ENCODE measurements around the gene EMC8. TPM values are rescaled to one million over a fixed set of nuclear protein-coding genes. Genes with fewer than 3 reads are reported as not detected.
"Not testable (repeated sequence)": the region's sequence is repeated elsewhere in the genome, so short reads cannot be mapped to it uniquely, and the experiment has no call there.

EMC8 gene
- total RNA-seq, 1 donor from 2014 or later, result 42.7 TPM

DNA sequence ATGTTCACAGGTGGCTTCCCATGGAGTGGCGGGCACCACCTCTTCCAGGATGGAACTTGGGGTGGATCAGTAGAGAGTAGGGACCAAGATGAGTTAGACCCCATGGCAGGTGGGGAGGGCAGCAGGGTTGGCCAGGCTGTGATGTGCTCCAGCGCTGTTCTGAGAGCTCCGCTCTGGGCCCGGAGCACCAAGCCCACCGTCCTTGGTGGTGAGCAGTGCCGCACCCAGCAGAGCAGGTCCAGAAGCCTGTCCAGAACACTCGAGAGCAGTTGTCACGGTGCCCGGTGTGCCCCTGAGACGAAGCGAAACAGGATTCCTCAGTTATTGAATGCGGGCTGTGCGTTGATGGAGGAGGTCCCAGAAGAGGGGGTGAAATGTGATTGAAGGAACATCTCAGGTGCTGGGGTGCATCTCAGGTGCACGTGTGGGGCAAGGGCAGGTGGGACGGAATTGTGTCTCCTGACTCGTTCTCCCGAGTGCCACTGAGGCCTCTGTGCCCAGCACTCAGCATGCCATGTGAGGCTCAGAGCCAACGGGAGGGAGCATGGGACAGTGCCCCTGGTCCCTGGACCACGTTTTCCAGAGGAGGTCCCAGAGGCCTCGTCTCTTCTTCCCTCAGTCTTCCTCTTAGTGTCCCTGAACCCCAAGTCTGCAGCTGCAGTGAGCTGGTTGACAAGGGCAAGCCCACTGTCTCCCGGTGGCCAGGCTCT is 39.7 kb upstream of the EMC8 start:
- no peak for DNase-seq (ENCODE audit: low spot score)
- no peaks in the 10 kb centered on the region for H3K4me1 Mint-ChIP-seq (ENCODE audit: unreplicated experiment)
- H3K36me3 Mint-ChIP-seq (ENCODE audit: low read depth, unreplicated experiment), result no peaks in the 10 kb centered on the region
- no peak overlapping the region for H3K4me3 Mint-ChIP-seq (ENCODE audit: unreplicated experiment)
- TF ChIP-seq CTCF (IDR thresholded peaks at IDR 0.05; ENCODE audit: unreplicated experiment), result no peak
- H3K27ac Mint-ChIP-seq (ENCODE audit: unreplicated experiment), result no peak overlapping the region
- H3K9me3 Mint-ChIP-seq (ENCODE audit: unreplicated experiment), result peaks cover 4% of the 10 kb centered on the region
- peaks cover 6% of the 10 kb centered on the region for H3K27me3 Mint-ChIP-seq (ENCODE audit: unreplicated experiment)

GRCh38 chr16:85838381-85838780 is 39.0 kb upstream of the EMC8 start:
- H3K9me3 Mint-ChIP-seq (ENCODE audit: unreplicated experiment), result no peaks in the 10 kb centered on the region
- H3K27ac Mint-ChIP-seq (ENCODE audit: unreplicated experiment), result no peak overlapping the region
- H3K4me3 Mint-ChIP-seq (ENCODE audit: unreplicated experiment), result no peak overlapping the region
- H3K4me1 Mint-ChIP-seq (ENCODE audit: unreplicated experiment), result no peaks in the 10 kb centered on the region
- H3K36me3 Mint-ChIP-seq (ENCODE audit: low read depth, unreplicated experiment), result no peaks in the 10 kb centered on the region
- no peak for TF ChIP-seq CTCF (IDR thresholded peaks at IDR 0.05; ENCODE audit: unreplicated experiment)
- H3K27me3 Mint-ChIP-seq (ENCODE audit: unreplicated experiment), result peaks cover 6% of the 10 kb centered on the region
- no peak for DNase-seq (ENCODE audit: low spot score)

DNA sequence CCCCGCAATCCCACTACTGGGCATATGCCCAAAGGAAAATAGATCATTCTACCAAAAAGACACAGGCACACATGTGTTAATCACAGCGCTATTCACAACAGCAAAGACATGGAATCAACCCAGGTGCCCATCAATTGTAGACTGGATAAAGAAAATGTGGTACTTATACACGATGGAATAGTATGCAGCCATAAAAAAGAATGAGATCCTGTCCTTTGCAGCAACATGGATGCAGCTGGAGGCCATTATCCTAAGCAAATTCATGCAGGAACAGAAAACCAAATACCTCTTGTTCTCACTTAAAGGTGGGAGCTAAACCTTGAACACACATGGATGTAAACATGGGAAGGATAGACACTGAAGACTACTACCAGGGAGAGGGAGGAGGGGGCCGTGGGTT is 38.3 kb upstream of the EMC8 start:
- not testable (repeated sequence) for H3K36me3 Mint-ChIP-seq (ENCODE audit: low read depth, unreplicated experiment); H3K27ac Mint-ChIP-seq (ENCODE audit: unreplicated experiment); H3K9me3 Mint-ChIP-seq (ENCODE audit: unreplicated experiment); H3K4me1 Mint-ChIP-seq (ENCODE audit: unreplicated experiment); H3K27me3 Mint-ChIP-seq (ENCODE audit: unreplicated experiment); DNase-seq (ENCODE audit: low spot score); H3K4me3 Mint-ChIP-seq (ENCODE audit: unreplicated experiment)

- H3K27ac Mint-ChIP-seq (ENCODE audit: unreplicated experiment), result no peak overlapping the region
- H3K4me3 Mint-ChIP-seq (ENCODE audit: unreplicated experiment), result no peak overlapping the region
- peaks cover 6% of the 10 kb centered on the region for H3K27me3 Mint-ChIP-seq (ENCODE audit: unreplicated experiment)
These were observed 37.6 kb upstream of the EMC8 start for GRCh38 chr16:85836706-85837582.

More at GRCh38 chr16:85836706-85837582, 37.6 kb upstream of the EMC8 start:
- no peaks in the 10 kb centered on the region for H3K36me3 Mint-ChIP-seq (ENCODE audit: low read depth, unreplicated experiment)
- DNase-seq (ENCODE audit: low spot score), result no peak
- no peaks in the 10 kb centered on the region for H3K4me1 Mint-ChIP-seq (ENCODE audit: unreplicated experiment)
- no peak for TF ChIP-seq CTCF (IDR thresholded peaks at IDR 0.05; ENCODE audit: unreplicated experiment)
- no peaks in the 10 kb centered on the region for H3K9me3 Mint-ChIP-seq (ENCODE audit: unreplicated experiment)

Measured in endothelial cell (in vitro differentiated cells).